Liver (tissue), 9 donors: ENCODE measurements around the gene GPR4. TPM values are rescaled to one million over a fixed set of nuclear protein-coding genes. Genes with fewer than 3 reads are reported as not detected.

Source experiments
- DNase-seq: peaks from one replicate; pipeline ENCODE4 v3.0.0-alpha.2; 2017; ENCODE audit warnings: low spot score
- H3K27ac ChIP-seq, 2 donors: one replicate each; pipeline ENCODE4 v1.7.0; 2013; ENCODE audit warnings: inconsistent platforms in 2 of 2, low read length in 2 of 2, control low read depth in 1 of 2, low read depth in 1 of 2, mild to moderate bottlenecking in 1 of 2
- H3K27me3 ChIP-seq, 4 donors: one replicate each; pipeline versions ENCODE4 v1.6.1 to v1.7.0; 2013; ENCODE audit warnings: low read length in 3 of 4, inconsistent platforms in 1 of 4, mild to moderate bottlenecking in 1 of 4, moderate library complexity in 1 of 4; ENCODE audit not compliant: control insufficient read depth in 4 of 4, insufficient read depth in 4 of 4
- H3K36me3 ChIP-seq, 4 donors: one replicate each; pipeline versions ENCODE4 v1.6.1 to v1.7.0; 2013; ENCODE audit warnings: low read length in 3 of 4, mild to moderate bottlenecking in 3 of 4, low read depth in 1 of 4, moderate library complexity in 1 of 4; ENCODE audit not compliant: control insufficient read depth in 4 of 4, insufficient read depth in 3 of 4
- H3K4me1 ChIP-seq, 4 donors: one replicate each; pipeline versions ENCODE4 v1.6.1 to v1.7.0; 2013; ENCODE audit warnings: low read length in 3 of 4, mild to moderate bottlenecking in 3 of 4, moderate library complexity in 1 of 4; ENCODE audit not compliant: control insufficient read depth in 4 of 4, insufficient read depth in 4 of 4
- H3K4me3 ChIP-seq, 3 donors: one replicate each; pipeline versions ENCODE4 v1.6.1 to v1.7.0; 2013; ENCODE audit warnings: low read length in 3 of 3, control low read depth in 1 of 3, low read depth in 1 of 3, mild to moderate bottlenecking in 1 of 3
- H3K9ac ChIP-seq, 2 donors: one replicate each; pipeline ENCODE4 v1.7.0; 2013; ENCODE audit warnings: low read length in 2 of 2, mild to moderate bottlenecking in 2 of 2, moderate library complexity in 2 of 2, control low read depth in 1 of 2, low read depth in 1 of 2
- H3K9me3 ChIP-seq, 4 donors: one replicate each; pipeline versions ENCODE4 v1.6.1 to v1.7.0; 2013; ENCODE audit warnings: low read length in 3 of 4; ENCODE audit not compliant: control insufficient read depth in 4 of 4
- ATF3 ChIP-seq: IDR thresholded peaks from 2 replicates; pipeline ENCODE4 v1.6.1; 2016; ENCODE audit warnings: antibody characterized with exemption
- EGR1 ChIP-seq, 2 donors: IDR thresholded peaks; 2 replicates each; pipeline ENCODE4 v1.6.1; 2016 to 2018; ENCODE audit warnings: antibody characterized with exemption in 2 of 2, low read depth in 2 of 2
- FOXA1 ChIP-seq: IDR thresholded peaks from 2 replicates; pipeline ENCODE4 v1.6.1; 2016; ENCODE audit warnings: antibody characterized with exemption
- FOXA2 ChIP-seq: IDR thresholded peaks from 2 replicates; pipeline ENCODE4 v1.6.1; 2016; ENCODE audit warnings: antibody characterized with exemption
- GABPA ChIP-seq, 2 donors: IDR thresholded peaks in 1 of 2; conservative IDR thresholded peaks in 1 of 2; 2 replicates each; pipeline ENCODE4 v1.6.1; 2016; ENCODE audit warnings: antibody characterized with exemption in 2 of 2, mild to moderate bottlenecking in 1 of 2, moderate library complexity in 1 of 2
- HNF4A ChIP-seq, 2 donors: conservative IDR thresholded peaks; 2 replicates each; pipeline ENCODE4 v1.6.1; 2016; ENCODE audit warnings: antibody characterized with exemption in 2 of 2, mild to moderate bottlenecking in 2 of 2
- HNF4G ChIP-seq: IDR thresholded peaks from 2 replicates; pipeline ENCODE4 v1.6.1; 2016; ENCODE audit warnings: antibody characterized with exemption
- JUND ChIP-seq, 2 donors: IDR thresholded peaks; 2 replicates each; pipeline ENCODE4 v1.6.1; 2016; ENCODE audit warnings: antibody characterized with exemption in 2 of 2
- NR2F2 ChIP-seq: IDR thresholded peaks from 2 replicates; pipeline ENCODE4 v1.6.1; 2016; ENCODE audit warnings: antibody characterized with exemption
- RAD21 ChIP-seq, 2 donors: IDR thresholded peaks; 2 replicates each; pipeline ENCODE4 v1.6.1; 2016; ENCODE audit warnings: antibody characterized with exemption in 2 of 2, mild to moderate bottlenecking in 2 of 2
- RXRA ChIP-seq, 2 donors: IDR thresholded peaks; 2 replicates each; pipeline ENCODE4 v1.6.1; 2017 to 2018; ENCODE audit warnings: antibody characterized with exemption in 2 of 2, mild to moderate bottlenecking in 1 of 2
- SP1 ChIP-seq: IDR thresholded peaks from 2 replicates; pipeline ENCODE4 v1.6.1; 2018; ENCODE audit warnings: antibody characterized with exemption, mild to moderate bottlenecking
- YY1 ChIP-seq: IDR thresholded peaks from 2 replicates; pipeline ENCODE4 v1.6.1; 2016; ENCODE audit warnings: antibody characterized with exemption, mild to moderate bottlenecking
- WGBS: extraction: QIAGEN DNeasy Blood & Tissue Kit; methylation state at CpG from one replicate; pipeline ENCODE4 v1.1.7; 2013; 5-methylcytosine and 5-hydroxymethylcytosine counted together
- polyA plus RNA-seq, 2 donors: library from polyadenylated mRNA; stranded (reverse) in 1 of 2; unstranded in 1 of 2; fragments of 200-250 nt in 1 of 2; fragments of >200 nt in 1 of 2; fragmentation: Nextera tagmentation in 1 of 2; extraction: Ambion mirVana in 1 of 2; gene quantifications; one replicate each; pipeline versions ENCODE4 v1.2.1 to v1.2.3, GENCODE V29; 2013 to 2015
- total RNA-seq, 2 donors: library from RNA; depleted of rRNA; stranded (reverse); fragments of >200 nt; gene quantifications; one replicate each; pipeline ENCODE4 v1.2.3, GENCODE V29; 2014
- TF ChIP-seq, protein P1 (sequence below): IDR thresholded peaks from 2 replicates; pipeline ENCODE4 v1.6.1; 2016; ENCODE audit warnings: antibody characterized with exemption
- TF ChIP-seq, protein P2 (sequence below): IDR thresholded peaks from 2 replicates; pipeline ENCODE4 v1.6.1; 2016; ENCODE audit warnings: antibody characterized with exemption
- TF ChIP-seq, protein P3 (sequence below): IDR thresholded peaks from 2 replicates; pipeline ENCODE4 v1.6.1; 2016; ENCODE audit warnings: antibody characterized with exemption, mild to moderate bottlenecking
- TF ChIP-seq, protein P4 (sequence below): fragments of 150-350 bp; IDR thresholded peaks from 2 replicates; pipeline ENCODE4 v1.5.1; 2017; ENCODE audit warnings: improper control_type of control experiment, low read depth, low read length; ENCODE audit not compliant: missing input control
- donor health status: healthy.
- donor health status: healthy.
- donor health status: healthy.
- donor health status: healthy.
- donor health status: healthy.

Gene GPR4
- total and polyA plus RNA-seq, 4 donors: 0.37 to 1.9 (median 0.97) TPM

- H3K36me3 ChIP-seq: peaks cover 3 to 16% (median 6%) of the 10 kb centered on the region in 4 donors
- no peak for DNase-seq
- 91% methylated on average over 1 of the region's 1 CpG for WGBS
- H3K9ac ChIP-seq: no peak overlapping the region
- no peaks in the 10 kb centered on the region for H3K4me1 ChIP-seq
- no peak overlapping the region for H3K4me3 ChIP-seq
- TF ChIP-seq HNF4A (conservative IDR thresholded peaks at IDR 0.05) (no peak), GABPA (IDR thresholded peaks at IDR 0.05 in 1 of 2, conservative IDR thresholded peaks at IDR 0.05 in 1 of 2) (no peak), RAD21 (IDR thresholded peaks at IDR 0.05) (no peak), FOXA2 (no peak), NR2F2 (no peak), YY1 (no peak), RXRA (IDR thresholded peaks at IDR 0.05) (no peak), ATF3 (no peak)
- H3K9me3 ChIP-seq: no peaks in the 10 kb centered on the region
- no peak overlapping the region for H3K27ac ChIP-seq
- no peaks in the 10 kb centered on the region for H3K27me3 ChIP-seq
These were observed 22.0 kb upstream of the GPR4 start for GRCh38 chr19:45623984-45624383.

DNA sequence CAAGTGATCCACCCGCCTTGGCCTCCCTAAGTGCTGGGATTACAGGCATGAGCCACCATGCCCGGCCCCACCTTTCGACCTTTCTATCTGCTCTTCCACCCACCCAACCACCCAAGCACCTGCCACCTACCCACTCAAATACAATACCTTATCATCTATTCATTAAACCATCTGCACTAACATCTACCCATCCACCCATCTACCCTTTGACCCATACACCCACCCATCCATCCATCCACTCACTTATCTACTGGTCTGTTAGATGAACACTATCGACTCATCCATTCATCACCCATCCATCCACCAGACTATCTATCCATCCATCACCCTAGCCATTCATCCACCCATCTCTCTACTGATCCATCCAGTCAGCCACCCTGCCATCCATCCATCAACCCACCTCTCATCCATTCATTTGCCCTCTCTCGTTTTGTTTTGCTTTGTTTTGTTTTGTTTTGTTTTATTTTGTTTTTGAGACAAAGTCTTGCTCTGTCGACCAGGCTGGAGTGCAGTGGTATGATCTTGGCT lies 20.0 kb upstream of the GPR4 start:
- peaks cover 4 to 15% (median 7%) of the 10 kb centered on the region in 4 donors for H3K36me3 ChIP-seq
- WGBS: 94% methylated on average over 6 of the region's 6 CpGs

More for the DNA sequence above, 20.0 kb upstream of the GPR4 start:
- Histone ChIP-seq H3K27ac (no peak overlapping the region), H3K27me3 (no peaks in the 10 kb centered on the region), H3K4me1 (no peaks in the 10 kb centered on the region), H3K9ac (no peak overlapping the region), H3K4me3 (no peak overlapping the region), H3K9me3 (no peaks in the 10 kb centered on the region)
- no peak for DNase-seq
- TF ChIP-seq YY1: no peak
- no peak for TF ChIP-seq NR2F2
- TF ChIP-seq, protein P1, sequence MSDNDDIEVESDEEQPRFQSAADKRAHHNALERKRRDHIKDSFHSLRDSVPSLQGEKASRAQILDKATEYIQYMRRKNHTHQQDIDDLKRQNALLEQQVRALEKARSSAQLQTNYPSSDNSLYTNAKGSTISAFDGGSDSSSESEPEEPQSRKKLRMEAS: no peak
- TF ChIP-seq FOXA2: no peak
- no peak for TF ChIP-seq EGR1 (IDR thresholded peaks at IDR 0.05; ENCODE audit: low read depth in 2 of 2)
- no peak for TF ChIP-seq SP1
- no peak for TF ChIP-seq RXRA (IDR thresholded peaks at IDR 0.05)
- TF ChIP-seq FOXA1: no peak
- TF ChIP-seq, protein P2, sequence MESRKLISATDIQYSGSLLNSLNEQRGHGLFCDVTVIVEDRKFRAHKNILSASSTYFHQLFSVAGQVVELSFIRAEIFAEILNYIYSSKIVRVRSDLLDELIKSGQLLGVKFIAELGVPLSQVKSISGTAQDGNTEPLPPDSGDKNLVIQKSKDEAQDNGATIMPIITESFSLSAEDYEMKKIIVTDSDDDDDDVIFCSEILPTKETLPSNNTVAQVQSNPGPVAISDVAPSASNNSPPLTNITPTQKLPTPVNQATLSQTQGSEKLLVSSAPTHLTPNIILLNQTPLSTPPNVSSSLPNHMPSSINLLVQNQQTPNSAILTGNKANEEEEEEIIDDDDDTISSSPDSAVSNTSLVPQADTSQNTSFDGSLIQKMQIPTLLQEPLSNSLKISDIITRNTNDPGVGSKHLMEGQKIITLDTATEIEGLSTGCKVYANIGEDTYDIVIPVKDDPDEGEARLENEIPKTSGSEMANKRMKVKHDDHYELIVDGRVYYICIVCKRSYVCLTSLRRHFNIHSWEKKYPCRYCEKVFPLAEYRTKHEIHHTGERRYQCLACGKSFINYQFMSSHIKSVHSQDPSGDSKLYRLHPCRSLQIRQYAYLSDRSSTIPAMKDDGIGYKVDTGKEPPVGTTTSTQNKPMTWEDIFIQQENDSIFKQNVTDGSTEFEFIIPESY: no peak
- no peak for TF ChIP-seq ATF3
- TF ChIP-seq HNF4G: no peak
- TF ChIP-seq, protein P3, sequence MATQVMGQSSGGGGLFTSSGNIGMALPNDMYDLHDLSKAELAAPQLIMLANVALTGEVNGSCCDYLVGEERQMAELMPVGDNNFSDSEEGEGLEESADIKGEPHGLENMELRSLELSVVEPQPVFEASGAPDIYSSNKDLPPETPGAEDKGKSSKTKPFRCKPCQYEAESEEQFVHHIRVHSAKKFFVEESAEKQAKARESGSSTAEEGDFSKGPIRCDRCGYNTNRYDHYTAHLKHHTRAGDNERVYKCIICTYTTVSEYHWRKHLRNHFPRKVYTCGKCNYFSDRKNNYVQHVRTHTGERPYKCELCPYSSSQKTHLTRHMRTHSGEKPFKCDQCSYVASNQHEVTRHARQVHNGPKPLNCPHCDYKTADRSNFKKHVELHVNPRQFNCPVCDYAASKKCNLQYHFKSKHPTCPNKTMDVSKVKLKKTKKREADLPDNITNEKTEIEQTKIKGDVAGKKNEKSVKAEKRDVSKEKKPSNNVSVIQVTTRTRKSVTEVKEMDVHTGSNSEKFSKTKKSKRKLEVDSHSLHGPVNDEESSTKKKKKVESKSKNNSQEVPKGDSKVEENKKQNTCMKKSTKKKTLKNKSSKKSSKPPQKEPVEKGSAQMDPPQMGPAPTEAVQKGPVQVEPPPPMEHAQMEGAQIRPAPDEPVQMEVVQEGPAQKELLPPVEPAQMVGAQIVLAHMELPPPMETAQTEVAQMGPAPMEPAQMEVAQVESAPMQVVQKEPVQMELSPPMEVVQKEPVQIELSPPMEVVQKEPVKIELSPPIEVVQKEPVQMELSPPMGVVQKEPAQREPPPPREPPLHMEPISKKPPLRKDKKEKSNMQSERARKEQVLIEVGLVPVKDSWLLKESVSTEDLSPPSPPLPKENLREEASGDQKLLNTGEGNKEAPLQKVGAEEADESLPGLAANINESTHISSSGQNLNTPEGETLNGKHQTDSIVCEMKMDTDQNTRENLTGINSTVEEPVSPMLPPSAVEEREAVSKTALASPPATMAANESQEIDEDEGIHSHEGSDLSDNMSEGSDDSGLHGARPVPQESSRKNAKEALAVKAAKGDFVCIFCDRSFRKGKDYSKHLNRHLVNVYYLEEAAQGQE: no peak
- no peak for TF ChIP-seq GABPA (IDR thresholded peaks at IDR 0.05 in 1 of 2, conservative IDR thresholded peaks at IDR 0.05 in 1 of 2)
- no peak for TF ChIP-seq HNF4A (conservative IDR thresholded peaks at IDR 0.05)
- no peak for TF ChIP-seq JUND (IDR thresholded peaks at IDR 0.05)
- TF ChIP-seq, protein P4, sequence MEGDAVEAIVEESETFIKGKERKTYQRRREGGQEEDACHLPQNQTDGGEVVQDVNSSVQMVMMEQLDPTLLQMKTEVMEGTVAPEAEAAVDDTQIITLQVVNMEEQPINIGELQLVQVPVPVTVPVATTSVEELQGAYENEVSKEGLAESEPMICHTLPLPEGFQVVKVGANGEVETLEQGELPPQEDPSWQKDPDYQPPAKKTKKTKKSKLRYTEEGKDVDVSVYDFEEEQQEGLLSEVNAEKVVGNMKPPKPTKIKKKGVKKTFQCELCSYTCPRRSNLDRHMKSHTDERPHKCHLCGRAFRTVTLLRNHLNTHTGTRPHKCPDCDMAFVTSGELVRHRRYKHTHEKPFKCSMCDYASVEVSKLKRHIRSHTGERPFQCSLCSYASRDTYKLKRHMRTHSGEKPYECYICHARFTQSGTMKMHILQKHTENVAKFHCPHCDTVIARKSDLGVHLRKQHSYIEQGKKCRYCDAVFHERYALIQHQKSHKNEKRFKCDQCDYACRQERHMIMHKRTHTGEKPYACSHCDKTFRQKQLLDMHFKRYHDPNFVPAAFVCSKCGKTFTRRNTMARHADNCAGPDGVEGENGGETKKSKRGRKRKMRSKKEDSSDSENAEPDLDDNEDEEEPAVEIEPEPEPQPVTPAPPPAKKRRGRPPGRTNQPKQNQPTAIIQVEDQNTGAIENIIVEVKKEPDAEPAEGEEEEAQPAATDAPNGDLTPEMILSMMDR: no peak
